Right lobe of liver (tissue), 6 donors: ENCODE data around the gene SBF2. TPM values are rescaled to one million over a fixed set of nuclear protein-coding genes. Genes with fewer than 3 reads are reported as not detected.

ENCODE experiments used
- ATAC-seq, 4 donors: fragments of 200-7000 bp; cut with Tn5 transposase; one replicate each; pipeline ENCODE4 v1.9.1; 2020; ENCODE audit warnings: mild to moderate bottlenecking in 4 of 4, moderate library complexity in 4 of 4
- DNase-seq, 3 donors: peaks; one replicate each; pipeline ENCODE4 v3.0.0-alpha.2; 2020
- H3K27ac ChIP-seq, 3 donors: fragments of 200-600 bp; one replicate each; pipeline ENCODE4 v1.8.0; 2022
- H3K27me3 ChIP-seq, 2 donors: fragments of 200-600 bp; one replicate each; pipeline ENCODE4 v1.8.0; 2022
- H3K36me3 ChIP-seq, 4 donors: fragments of 200-600 bp; sonication (generic) in 1 of 4; one replicate each; pipeline versions ENCODE4 v1.5.1 to v1.8.0; 2017 to 2022; ENCODE audit warnings: control low read depth in 1 of 4
- H3K4me1 ChIP-seq, 4 donors: fragments of 200-600 bp; sonication (generic) in 1 of 4; one replicate each; pipeline versions ENCODE4 v1.5.1 to v1.8.0; 2017 to 2022; ENCODE audit warnings: control low read depth in 1 of 4
- H3K4me3 ChIP-seq, 3 donors: fragments of 200-600 bp; one replicate each; pipeline ENCODE4 v1.8.0; 2022
- H3K9me3 ChIP-seq, 4 donors: fragments of 200-600 bp; sonication (generic) in 1 of 4; one replicate each; pipeline versions ENCODE4 v1.5.1 to v1.8.0; 2017 to 2022; ENCODE audit warnings: control low read depth in 1 of 4
- CTCF ChIP-seq, 4 donors: fragments of 200-600 bp in 3 of 4; fragments of 450-650 bp in 1 of 4; IDR thresholded peaks; one replicate each; pipeline versions ENCODE4 v1.5.1 to v1.8.0; 2016 to 2022; ENCODE audit warnings: antibody characterized with exemption in 4 of 4, mild to moderate bottlenecking in 2 of 4
- POLR2A ChIP-seq: fragments of 450-650 bp; IDR thresholded peaks from one replicate; pipeline ENCODE4 v1.6.1; 2017; ENCODE audit warnings: antibody characterized with exemption, mild to moderate bottlenecking
- WGBS: methylation state at CpG from one replicate; pipeline ENCODE4 v1.1.6; 2018; ENCODE audit warnings: low coverage, low lambda C conversion rate; ENCODE audit not compliant: insufficient coverage; ENCODE audit errors: missing lambda C conversion rate; 5-methylcytosine and 5-hydroxymethylcytosine counted together
- intact Hi-C, 2 donors: fragments of 100-400 bp; cut with DNase I; formaldehyde crosslinking; loops; one replicate each; pipeline versions ENCODE4 v1.11.2 to v1.14.1; 2022
- total RNA-seq, 6 experiments: library from RNA; depleted of rRNA in 2 of 6; stranded (reverse); fragments of >200 nt in 2 of 6; fragmentation: NEBNext Ultra II Directional in 3 of 6; extraction: Animal tissue kit (Norgen Biotek cat#: 25700) in 3 of 6; gene quantifications; one replicate each; pipeline versions ENCODE4 v1.1.0 to v1.2.4, GENCODE V29; 2016 to 2023
- donor health status: DM: no; HTN: yes; CAD: no.
- donor health status: DM: no; HTN: no; CAD: no.
- donor health status: DM: no; HTN: no; CAD: no.
- donor health status: DM: no; HTN: yes; CAD: no.
- donor health status: DM: no; HTN: yes; CAD: no.

Gene SBF2
- total RNA-seq, 6 experiments from 2014 or later = 13.7 to 28.4 (median 21.3) TPM

GRCh38 chr11:9755561-9756185, 538.3 kb downstream of the SBF2 start:
- H3K9me3 ChIP-seq = no peaks in the 10 kb centered on the region
- peaks cover 0 to 1% (median 0%) of the 10 kb centered on the region in 4 donors for H3K36me3 ChIP-seq
- TF ChIP-seq POLR2A (no peak), CTCF (IDR thresholded peaks at IDR 0.05) (no peak)
- ATAC-seq (no peak), DNase-seq (no peak)
- WGBS = 50% methylated on average over 7 of the region's 7 CpGs
- H3K4me1 ChIP-seq = peaks cover 0 to 6% (median 3%) of the 10 kb centered on the region in 4 donors
- intact Hi-C loops = loop anchor here in 1 of 2 donors (10.0 kb wide), 1 partner anchor 219 kb away; no protein-coding TSS in a partner anchor
- no peaks in the 10 kb centered on the region for H3K27me3 ChIP-seq
- H3K4me3 ChIP-seq = no peak overlapping the region
- H3K27ac ChIP-seq = no peak overlapping the region

- Histone ChIP-seq H3K27ac (no peak overlapping the region), H3K9me3 (no peaks in the 10 kb centered on the region), H3K4me1 (peaks cover 0 to 3% (median 2%) of the 10 kb centered on the region in 4 donors), H3K36me3 (peaks cover 0 to 2% (median under 1%) of the 10 kb centered on the region in 4 donors), H3K27me3 (no peaks in the 10 kb centered on the region), H3K4me3 (no peak overlapping the region)
- no peak for DNase-seq
- no peak for TF ChIP-seq POLR2A
- no peak for TF ChIP-seq CTCF (IDR thresholded peaks at IDR 0.05)
- intact Hi-C loops = loop anchor here in 1 of 2 donors (10.0 kb wide), 1 partner anchor 221 kb away; no protein-coding TSS in a partner anchor
- 90% methylated on average over 3 of the region's 3 CpGs for WGBS
- no peak for ATAC-seq
These were observed 540.0 kb downstream of the SBF2 start for GRCh38 chr11:9754010-9754471.

- no peak for TF ChIP-seq POLR2A
- TF ChIP-seq CTCF (IDR thresholded peaks at IDR 0.05) = no peak
- intact Hi-C loops = loop anchor here in 1 of 2 donors (10.0 kb wide), 1 partner anchor 222 kb away; no protein-coding TSS in a partner anchor
- Histone ChIP-seq H3K27ac (no peak overlapping the region), H3K36me3 (peaks cover 0 to 3% (median under 1%) of the 10 kb centered on the region in 4 donors), H3K27me3 (no peaks in the 10 kb centered on the region), H3K4me1 (no peaks in the 10 kb centered on the region), H3K4me3 (no peak overlapping the region), H3K9me3 (no peaks in the 10 kb centered on the region)
- DNase-seq (no peak), ATAC-seq (no peak)
- WGBS = 40% methylated on average over 3 of the region's 3 CpGs
These were observed 541.0 kb downstream of the SBF2 start for GRCh38 chr11:9753021-9753420.

- intact Hi-C loops = loop anchor here in 1 of 2 donors (10.0 kb wide), 1 partner anchor 223 kb away; no protein-coding TSS in a partner anchor
- no peak for DNase-seq
- 56% methylated on average over 3 of the region's 3 CpGs for WGBS
These were observed 541.9 kb downstream of the SBF2 start for GRCh38 chr11:9752091-9752490.

More at GRCh38 chr11:9752091-9752490, 541.9 kb downstream of the SBF2 start:
- Histone ChIP-seq H3K9me3 (no peaks in the 10 kb centered on the region), H3K4me3 (no peak overlapping the region), H3K4me1 (no peaks in the 10 kb centered on the region), H3K27ac (no peak overlapping the region), H3K36me3 (peaks cover 0 to 3% (median under 1%) of the 10 kb centered on the region in 4 donors), H3K27me3 (no peaks in the 10 kb centered on the region)
- TF ChIP-seq CTCF (IDR thresholded peaks at IDR 0.05) (no peak), POLR2A (no peak)
- peak in 2 of 4 donors; percentile 9 to 26 for ATAC-seq
